Stimulated activated naive CD8-positive, alpha-beta T cell treated with anti-CD3 and anti-CD28 coated beads, Interleukin-15, Interleukin-2, amounts not matched to agents 100 ng/mL and 50 ng/mL, for 24 hours (primary cell): ENCODE results near the gene SRXN1.

Experiments used
- H3K27ac Mint-ChIP-seq: one replicate; pipeline ENCODE4 v1.8.0; 2021; ENCODE audit warnings: mild to moderate bottlenecking, mixed read lengths
- H3K27me3 Mint-ChIP-seq: one replicate; pipeline ENCODE4 v1.8.0; 2021; ENCODE audit warnings: mixed read lengths
- H3K36me3 Mint-ChIP-seq: one replicate; pipeline ENCODE4 v1.8.0; 2021; ENCODE audit warnings: low read depth, mixed read lengths
- H3K4me1 Mint-ChIP-seq: one replicate; pipeline ENCODE4 v1.8.0; 2021; ENCODE audit warnings: low read depth, mixed read lengths
- H3K4me3 Mint-ChIP-seq: one replicate; pipeline ENCODE4 v1.8.0; 2021; ENCODE audit warnings: mild to moderate bottlenecking, mixed read lengths
- H3K9me3 Mint-ChIP-seq: one replicate; pipeline ENCODE4 v1.8.0; 2021; ENCODE audit warnings: mixed read lengths

The SRXN1 gene

GRCh38 chr20:598133-598850, 54.7 kb downstream of the SRXN1 start:
- no peaks in the 10 kb centered on the region for H3K4me1 Mint-ChIP-seq
- H3K36me3 Mint-ChIP-seq: no peaks in the 10 kb centered on the region
- no peak overlapping the region for H3K27ac Mint-ChIP-seq
- no peak overlapping the region for H3K4me3 Mint-ChIP-seq
- peaks cover 4% of the 10 kb centered on the region for H3K27me3 Mint-ChIP-seq
- H3K9me3 Mint-ChIP-seq: no peaks in the 10 kb centered on the region

DNA sequence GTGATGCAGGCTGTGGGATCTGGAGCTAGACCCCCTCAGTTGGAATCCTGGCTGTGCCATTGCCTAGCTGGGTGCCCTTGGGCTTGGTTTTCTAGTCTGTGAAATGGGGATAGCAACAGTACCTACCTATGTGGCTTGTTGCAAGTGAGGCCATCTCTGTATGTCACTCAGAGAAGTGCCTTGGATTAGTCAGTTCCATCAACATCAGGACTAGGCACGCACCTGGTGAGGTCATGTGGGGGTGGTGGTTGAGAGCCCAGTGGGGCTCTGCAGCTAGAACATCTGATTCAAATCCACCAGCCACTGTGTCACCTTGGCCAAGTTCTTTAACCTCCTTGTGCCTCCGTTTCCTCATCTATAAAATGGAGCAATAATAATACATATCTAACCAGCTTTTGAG, 55.4 kb downstream of the SRXN1 start:
- H3K36me3 Mint-ChIP-seq: no peaks in the 10 kb centered on the region
- H3K27ac Mint-ChIP-seq: no peak overlapping the region
- no peaks in the 10 kb centered on the region for H3K4me1 Mint-ChIP-seq
- no peaks in the 10 kb centered on the region for H3K9me3 Mint-ChIP-seq
- H3K27me3 Mint-ChIP-seq: peaks cover 6% of the 10 kb centered on the region
- no peak overlapping the region for H3K4me3 Mint-ChIP-seq
